Left lung (tissue), 10 donors: Measurements from ENCODE around the gene MATN1. TPM values are rescaled to one million over a fixed set of nuclear protein-coding genes. Genes with fewer than 3 reads are reported as not detected.

ENCODE experiments used
- ATAC-seq: fragments of 200-7000 bp; cut with Tn5 transposase; one replicate; pipeline ENCODE4 v1.9.1; 2020; ENCODE audit warnings: moderate library complexity
- DNase-seq, 4 donors: peaks; one replicate each; pipeline ENCODE4 v3.0.0-alpha.2; 2013 to 2020
- H3K27ac ChIP-seq, 2 donors: fragments of 200-600 bp; sonication (generic) in 1 of 2; one replicate each; pipeline versions ENCODE4 v1.5.0 to v1.8.0; 2020 to 2021
- H3K27me3 ChIP-seq, 2 donors: fragments of 200-600 bp; sonication (generic) in 1 of 2; one replicate each; pipeline versions ENCODE4 v1.5.0 to v1.8.0; 2020 to 2021
- H3K36me3 ChIP-seq, 2 donors: fragments of 200-600 bp; sonication (generic) in 1 of 2; one replicate each; pipeline versions ENCODE4 v1.5.0 to v1.8.0; 2020 to 2021
- H3K4me1 ChIP-seq, 2 donors: fragments of 200-600 bp; one replicate each; pipeline ENCODE4 v1.8.0; 2021
- H3K4me3 ChIP-seq, 2 donors: fragments of 200-600 bp; sonication (generic) in 1 of 2; one replicate each; pipeline versions ENCODE4 v1.5.0 to v1.8.0; 2020 to 2021; ENCODE audit warnings: mild to moderate bottlenecking in 1 of 2
- H3K9me3 ChIP-seq, 2 donors: fragments of 200-600 bp; sonication (generic) in 1 of 2; one replicate each; pipeline versions ENCODE4 v1.5.0 to v1.8.0; 2020 to 2021
- intact Hi-C, 2 donors: fragments of 100-400 bp; cut with DNase I; formaldehyde crosslinking; loops; one replicate each; pipeline versions ENCODE4 v1.11.2 to v1.14.2; 2022
- polyA plus RNA-seq, 6 donors: library from polyadenylated mRNA; unstranded; fragments of 120-200 nt; gene quantifications; one replicate each; pipeline ENCODE4 v1.2.1, GENCODE V29; 2013; ENCODE audit not compliant: insufficient read length in 6 of 6
- total RNA-seq, 2 donors: library from RNA; stranded (reverse); fragmentation: NEBNext Ultra II Directional; extraction: Animal tissue kit (Norgen Biotek cat#: 25700); gene quantifications; one replicate each; pipeline ENCODE4 v1.2.1, GENCODE V29; 2021
- TF ChIP-seq, protein P1 (sequence below), 2 donors: fragments of 200-600 bp; sonication (generic) in 1 of 2; IDR thresholded peaks; one replicate each; pipeline versions ENCODE4 v1.5.0 to v1.8.0; 2021; ENCODE audit warnings: antibody characterized with exemption in 2 of 2
- donor health status: DM: no; HTN: yes; CAD: no.
- donor health status: DM: no; HTN: no; CAD: no.

Gene MATN1
- total and polyA plus RNA-seq, 8 donors = 0.08 to 1.1 (median 0.43) TPM; not detected in 1

DNA sequence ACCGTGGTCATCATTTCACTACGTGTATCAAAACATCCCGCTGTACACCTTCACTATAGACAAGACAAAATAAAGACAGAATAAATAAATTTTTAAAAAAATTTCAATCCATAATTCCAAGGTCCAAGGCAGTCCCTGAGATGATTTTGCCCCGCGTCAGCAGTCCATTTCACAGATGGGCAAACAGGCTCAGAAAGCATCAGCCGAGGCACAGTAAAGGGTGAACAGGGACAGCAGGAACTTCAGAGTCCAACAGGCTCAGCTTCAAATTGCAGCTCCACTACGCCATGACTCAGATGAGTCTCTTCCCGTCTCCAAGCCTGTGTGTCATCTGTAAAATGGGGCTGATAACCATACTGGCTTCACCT lies 15.0 kb downstream of the MATN1 start:
- Histone ChIP-seq H3K4me3 (no peak overlapping the region), H3K9me3 (no peaks in the 10 kb centered on the region), H3K4me1 (no peaks in the 10 kb centered on the region), H3K27me3 (peaks cover 0 to 60% of the 10 kb centered on the region in 2 donors), H3K27ac (no peak overlapping the region), H3K36me3 (no peaks in the 10 kb centered on the region)
- TF ChIP-seq, protein P1, sequence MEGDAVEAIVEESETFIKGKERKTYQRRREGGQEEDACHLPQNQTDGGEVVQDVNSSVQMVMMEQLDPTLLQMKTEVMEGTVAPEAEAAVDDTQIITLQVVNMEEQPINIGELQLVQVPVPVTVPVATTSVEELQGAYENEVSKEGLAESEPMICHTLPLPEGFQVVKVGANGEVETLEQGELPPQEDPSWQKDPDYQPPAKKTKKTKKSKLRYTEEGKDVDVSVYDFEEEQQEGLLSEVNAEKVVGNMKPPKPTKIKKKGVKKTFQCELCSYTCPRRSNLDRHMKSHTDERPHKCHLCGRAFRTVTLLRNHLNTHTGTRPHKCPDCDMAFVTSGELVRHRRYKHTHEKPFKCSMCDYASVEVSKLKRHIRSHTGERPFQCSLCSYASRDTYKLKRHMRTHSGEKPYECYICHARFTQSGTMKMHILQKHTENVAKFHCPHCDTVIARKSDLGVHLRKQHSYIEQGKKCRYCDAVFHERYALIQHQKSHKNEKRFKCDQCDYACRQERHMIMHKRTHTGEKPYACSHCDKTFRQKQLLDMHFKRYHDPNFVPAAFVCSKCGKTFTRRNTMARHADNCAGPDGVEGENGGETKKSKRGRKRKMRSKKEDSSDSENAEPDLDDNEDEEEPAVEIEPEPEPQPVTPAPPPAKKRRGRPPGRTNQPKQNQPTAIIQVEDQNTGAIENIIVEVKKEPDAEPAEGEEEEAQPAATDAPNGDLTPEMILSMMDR (IDR thresholded peaks at IDR 0.05) = no peak
- intact Hi-C loops = no loop called here
- ATAC-seq = no peak
- DNase-seq = no peak

DNA sequence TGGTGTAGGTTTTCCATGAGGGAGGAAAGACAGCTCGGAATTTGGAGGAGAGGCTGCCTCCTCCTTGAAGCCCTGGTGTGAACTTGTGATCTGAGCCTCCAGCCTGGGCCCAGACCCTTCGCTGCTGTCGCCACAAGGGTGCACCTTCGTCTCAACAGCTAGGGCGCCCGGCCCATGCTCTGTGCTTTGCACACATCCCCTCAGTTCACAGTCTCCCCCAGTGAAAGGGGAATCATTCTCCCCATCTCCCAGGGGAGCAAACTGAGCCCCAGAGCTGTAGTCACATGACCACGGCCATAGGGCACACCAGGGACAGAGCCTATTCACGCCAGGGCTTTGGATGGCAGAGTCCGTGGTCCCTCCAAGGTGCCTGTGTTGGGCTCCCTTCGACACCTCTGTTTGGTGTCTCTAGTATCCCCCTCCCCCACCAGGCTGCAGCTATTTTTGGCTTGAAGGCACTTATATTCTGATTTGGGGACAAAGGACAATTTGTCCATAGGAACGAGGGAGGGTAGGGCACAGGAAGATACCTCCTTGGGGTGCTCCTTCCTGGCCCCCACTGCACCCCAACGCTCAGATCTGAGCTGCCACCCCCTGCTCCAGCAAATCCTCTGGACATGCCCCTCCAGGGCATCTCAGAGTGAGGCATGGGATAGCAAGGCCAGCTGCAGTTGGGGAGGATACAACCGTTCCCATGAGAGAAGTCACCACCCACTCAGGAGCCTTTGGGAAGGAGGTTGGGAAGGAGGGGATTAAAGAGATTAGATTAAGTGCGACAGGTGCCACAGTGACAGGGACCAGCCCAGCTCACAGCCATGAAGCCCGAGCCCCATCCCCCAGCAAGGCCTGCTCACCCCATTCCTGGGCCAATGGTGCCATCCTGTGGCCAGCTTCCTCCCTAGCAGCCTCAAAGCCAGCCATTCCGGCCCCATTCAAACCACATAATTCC lies 15.7 kb downstream of the MATN1 start:
- DNase-seq = peak; percentile 65 to 83 (median 73)
- Histone ChIP-seq H3K4me1 (no peaks in the 10 kb centered on the region), H3K9me3 (no peaks in the 10 kb centered on the region), H3K4me3 (no peak overlapping the region), H3K27ac (no peak overlapping the region), H3K27me3 (peaks cover 0 to 59% of the 10 kb centered on the region in 2 donors), H3K36me3 (no peaks in the 10 kb centered on the region)
- intact Hi-C loops = no loop called here
- TF ChIP-seq, protein P1 (IDR thresholded peaks at IDR 0.05) = peak; percentile 75 to 77
- ATAC-seq = peak; percentile 94

DNA sequence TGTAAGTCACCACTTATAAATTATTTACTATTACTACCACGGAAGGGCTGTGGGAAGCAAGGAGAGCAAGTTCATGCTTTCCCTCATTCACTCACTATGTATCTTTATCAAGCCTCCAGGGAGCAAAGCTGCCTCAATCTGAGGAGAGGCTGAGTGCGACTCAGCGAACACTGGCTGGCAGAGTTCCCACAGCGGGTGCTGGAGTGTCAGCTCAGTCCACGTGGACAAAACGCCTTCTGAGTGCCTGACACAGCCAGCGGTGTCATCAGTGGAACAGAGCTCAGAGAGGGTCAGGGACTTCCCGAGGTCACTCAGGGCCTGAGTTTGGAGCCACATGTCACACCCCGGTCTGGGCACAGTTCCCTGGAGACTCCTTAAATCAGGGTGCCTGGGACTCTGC lies 16.9 kb downstream of the MATN1 start:
- Histone ChIP-seq H3K4me3 (no peak overlapping the region), H3K27me3 (peaks cover 0 to 48% of the 10 kb centered on the region in 2 donors), H3K9me3 (no peaks in the 10 kb centered on the region), H3K27ac (no peak overlapping the region), H3K36me3 (no peaks in the 10 kb centered on the region), H3K4me1 (no peaks in the 10 kb centered on the region)
- TF ChIP-seq, protein P1 (IDR thresholded peaks at IDR 0.05) = no peak
- intact Hi-C loops = no loop called here
- DNase-seq (peak in 3 of 4 donors; percentile 45 to 79 (median 64)), ATAC-seq (peak; percentile 43)

DNA sequence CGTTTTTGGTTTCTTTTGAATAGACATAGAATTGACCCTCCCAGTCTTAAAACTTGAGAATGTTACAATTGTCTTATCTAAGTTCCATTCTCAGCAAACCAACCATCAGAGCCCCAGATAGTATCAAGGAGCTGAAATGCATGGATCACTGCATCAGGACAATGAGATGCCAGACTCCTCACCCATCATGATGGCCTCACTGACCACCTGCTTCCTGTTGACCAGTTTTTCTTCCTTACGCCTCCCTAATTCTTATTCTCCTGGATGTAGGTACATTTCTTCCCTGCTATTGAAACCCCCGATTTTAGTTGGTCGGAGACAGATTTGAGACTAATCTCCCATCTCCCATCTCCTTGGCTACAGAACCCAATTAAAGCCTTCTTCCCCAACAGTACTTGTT lies 17.7 kb downstream of the MATN1 start:
- H3K4me1 ChIP-seq = no peaks in the 10 kb centered on the region
- intact Hi-C loops = no loop called here
- ATAC-seq = no peak
- H3K4me3 ChIP-seq = no peak overlapping the region
- TF ChIP-seq, protein P1 (IDR thresholded peaks at IDR 0.05) = no peak
- no peaks in the 10 kb centered on the region for H3K9me3 ChIP-seq
- DNase-seq = no peak
- H3K27me3 ChIP-seq = peaks cover 0 to 42% of the 10 kb centered on the region in 2 donors
- H3K27ac ChIP-seq = no peak overlapping the region
- H3K36me3 ChIP-seq = no peaks in the 10 kb centered on the region

DNA sequence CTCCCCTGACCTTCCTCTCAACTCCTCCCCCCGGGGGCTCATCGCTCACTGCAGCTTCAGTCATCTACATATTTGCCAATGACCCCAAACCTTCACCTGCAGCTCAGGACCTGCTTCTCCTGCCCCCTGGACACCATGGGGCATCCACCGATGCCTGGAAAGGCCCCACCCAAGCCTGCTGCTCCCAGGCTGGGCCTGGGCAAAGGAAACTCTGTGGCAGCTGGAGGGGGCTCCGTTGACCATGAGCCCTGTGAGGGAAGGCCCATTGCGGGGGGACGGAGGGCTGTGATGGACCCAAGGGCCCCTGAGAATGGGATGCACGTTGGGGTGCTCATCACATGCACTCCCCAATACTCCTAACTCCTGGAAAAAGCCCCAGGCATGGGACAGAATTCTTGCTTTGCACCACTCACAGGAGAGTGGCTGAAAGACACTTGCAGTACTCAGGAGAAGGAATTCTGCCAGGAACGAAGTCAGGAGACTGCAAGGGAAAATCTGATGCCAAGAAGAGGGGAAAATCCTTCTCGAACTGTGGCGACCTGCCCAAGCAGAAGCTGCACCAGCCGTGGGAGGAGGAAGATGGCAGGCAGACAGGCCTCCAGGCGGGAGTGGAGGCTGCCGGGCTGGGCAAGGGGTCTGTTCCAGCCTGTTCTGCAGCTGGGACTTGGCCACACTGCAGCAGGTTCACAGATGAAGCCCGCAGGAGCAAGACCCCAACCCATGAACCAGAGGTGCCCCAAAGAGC lies 18.4 kb downstream of the MATN1 start:
- H3K36me3 ChIP-seq = no peaks in the 10 kb centered on the region
- no peak overlapping the region for H3K27ac ChIP-seq
- DNase-seq (peak in 1 of 4 donors; percentile 54), ATAC-seq (no peak)
- H3K4me3 ChIP-seq = no peak overlapping the region
- peaks cover 0 to 42% of the 10 kb centered on the region in 2 donors for H3K27me3 ChIP-seq
- intact Hi-C loops = no loop called here
- TF ChIP-seq, protein P1 (IDR thresholded peaks at IDR 0.05) = no peak
- H3K9me3 ChIP-seq = no peaks in the 10 kb centered on the region
- no peaks in the 10 kb centered on the region for H3K4me1 ChIP-seq
